GM23248 (cell line): ENCODE data around the gene CCDC180.

ENCODE experiments used
- EZH2 ChIP-seq: fragments of 200-600 bp; sonication (generic); IDR thresholded peaks from 2 replicates; pipeline ENCODE4 v1.6.1; 2018; ENCODE audit warnings: antibody characterized with exemption, mild to moderate bottlenecking; ENCODE audit not compliant: insufficient read depth, poor library complexity, severe bottlenecking
- EZH2phosphoT487 ChIP-seq: fragments of 200-600 bp; sonication (generic); IDR thresholded peaks from 2 replicates; pipeline ENCODE4 v1.6.1; 2018; ENCODE audit warnings: antibody characterized with exemption, moderate library complexity, mild to moderate bottlenecking, low read depth; ENCODE audit not compliant: insufficient read depth

GRCh38 chr9:97320080-97320642, 12.7 kb downstream of the CCDC180 start:
- TF ChIP-seq EZH2, result no peak
- TF ChIP-seq EZH2phosphoT487, result no peak
